Measurements from ENCODE around the gene CARD19. TPM values are rescaled to one million over a fixed set of nuclear protein-coding genes. Genes with fewer than 3 reads are reported as not detected.

Gene CARD19
- total RNA-seq, 1 experiment from 2014 or later = 54.5 TPM

DNA sequence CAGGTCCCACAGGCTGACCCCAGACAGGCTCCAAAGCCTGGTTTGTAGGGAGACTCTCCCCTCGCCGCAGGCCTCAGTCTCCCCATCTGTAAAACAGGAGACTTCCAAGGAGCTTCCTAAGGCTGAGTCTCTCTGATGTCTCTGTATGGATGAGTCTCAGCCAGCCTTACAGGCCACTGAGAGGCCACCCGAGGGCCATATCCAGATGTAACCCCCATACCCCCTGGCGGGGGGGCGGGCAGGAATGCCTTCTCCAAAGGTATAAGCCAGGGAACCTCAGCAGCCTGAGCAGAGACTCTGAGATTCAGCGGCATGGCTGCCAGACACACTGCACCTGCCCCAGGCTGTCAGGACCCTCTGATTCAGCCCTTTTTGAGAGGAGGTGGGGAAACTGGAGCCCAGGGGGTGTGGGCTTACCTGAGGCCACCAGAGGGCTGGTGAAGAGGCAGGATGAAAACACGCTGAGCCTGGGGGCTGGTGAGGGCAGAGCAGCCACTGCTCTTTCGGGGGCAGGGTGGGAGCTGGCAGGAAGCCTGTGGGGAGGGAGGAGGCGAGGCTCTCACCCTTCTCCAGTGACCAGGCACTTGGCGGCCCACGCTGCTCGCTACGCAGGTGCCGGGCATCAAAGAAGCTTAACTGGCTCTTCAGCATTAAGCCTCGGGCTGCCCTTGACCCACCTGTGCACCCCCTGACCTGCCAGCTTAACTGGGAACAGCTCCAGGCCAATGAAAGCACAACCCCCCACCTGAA lies 43.1 kb upstream of the CARD19 start:
- H3K9me2 ChIP-seq (ENCODE audit: insufficient read depth) = no peaks in the 10 kb centered on the region
- peaks cover 0 to 2% of the 10 kb centered on the region in 2 experiments; a peak in 2 of 4 replicates for H3K4me1 ChIP-seq (ENCODE audit: control insufficient read depth in 1 of 2, insufficient read depth in 2 of 2, low read length in 2 of 2)
- CTCF ChIA-PET = no interaction called here
- no peak overlapping the region for H3K4me3 ChIP-seq (replicated peaks in 1 of 2; ENCODE audit: low read depth in 1 of 2, low read length in 2 of 2)
- no peak overlapping the region for H2AFZ ChIP-seq (ENCODE audit: low read depth, low read length, poor library complexity, severe bottlenecking)
- no peaks in the 10 kb centered on the region for H3K36me3 ChIP-seq (ENCODE audit: control insufficient read depth in 1 of 2, insufficient read depth in 2 of 2, low read length in 2 of 2)
- H3K27ac ChIP-seq (ENCODE audit: low read depth, low read length) = no peak overlapping the region
- no peaks in the 10 kb centered on the region for H3K27me3 ChIP-seq (ENCODE audit: insufficient read depth, low read length)
- intact Hi-C loops (cut with micrococcal nuclease) = no loop called here
- H3K79me2 ChIP-seq (ENCODE audit: insufficient read depth, low read length) = no peaks in the 10 kb centered on the region
- POLR2A ChIA-PET = no interaction called here
- BruUV-seq (replicated peaks) = no TSS peak
- no peaks in the 10 kb centered on the region for H3K9me3 ChIP-seq (ENCODE audit: control insufficient read depth in 1 of 2, insufficient read depth in 1 of 2, low read depth in 1 of 2, low read length in 2 of 2)
- no peak for ATAC-seq
- DNase-seq (ENCODE audit: low read depth, low spot score) = no peak
- no peaks in the 10 kb centered on the region for H4K20me1 ChIP-seq (ENCODE audit: insufficient read depth)
- TF ChIP-seq, protein P1, sequence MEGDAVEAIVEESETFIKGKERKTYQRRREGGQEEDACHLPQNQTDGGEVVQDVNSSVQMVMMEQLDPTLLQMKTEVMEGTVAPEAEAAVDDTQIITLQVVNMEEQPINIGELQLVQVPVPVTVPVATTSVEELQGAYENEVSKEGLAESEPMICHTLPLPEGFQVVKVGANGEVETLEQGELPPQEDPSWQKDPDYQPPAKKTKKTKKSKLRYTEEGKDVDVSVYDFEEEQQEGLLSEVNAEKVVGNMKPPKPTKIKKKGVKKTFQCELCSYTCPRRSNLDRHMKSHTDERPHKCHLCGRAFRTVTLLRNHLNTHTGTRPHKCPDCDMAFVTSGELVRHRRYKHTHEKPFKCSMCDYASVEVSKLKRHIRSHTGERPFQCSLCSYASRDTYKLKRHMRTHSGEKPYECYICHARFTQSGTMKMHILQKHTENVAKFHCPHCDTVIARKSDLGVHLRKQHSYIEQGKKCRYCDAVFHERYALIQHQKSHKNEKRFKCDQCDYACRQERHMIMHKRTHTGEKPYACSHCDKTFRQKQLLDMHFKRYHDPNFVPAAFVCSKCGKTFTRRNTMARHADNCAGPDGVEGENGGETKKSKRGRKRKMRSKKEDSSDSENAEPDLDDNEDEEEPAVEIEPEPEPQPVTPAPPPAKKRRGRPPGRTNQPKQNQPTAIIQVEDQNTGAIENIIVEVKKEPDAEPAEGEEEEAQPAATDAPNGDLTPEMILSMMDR (IDR thresholded peaks at IDR 0.05 in 2 of 3, conservative IDR thresholded peaks at IDR 0.05 in 1 of 3; ENCODE audit: borderline replicate concordance in 1 of 3, insufficient read depth in 1 of 3, low read depth in 2 of 3, low read length in 2 of 3) = no peak
- TF ChIP-seq CBX3 (IDR thresholded peaks at IDR 0.05; ENCODE audit: low read depth) = no peak
- no peak for TF ChIP-seq CEBPB (IDR thresholded peaks at IDR 0.05; ENCODE audit: low read depth)
- TF ChIP-seq, protein P2, sequence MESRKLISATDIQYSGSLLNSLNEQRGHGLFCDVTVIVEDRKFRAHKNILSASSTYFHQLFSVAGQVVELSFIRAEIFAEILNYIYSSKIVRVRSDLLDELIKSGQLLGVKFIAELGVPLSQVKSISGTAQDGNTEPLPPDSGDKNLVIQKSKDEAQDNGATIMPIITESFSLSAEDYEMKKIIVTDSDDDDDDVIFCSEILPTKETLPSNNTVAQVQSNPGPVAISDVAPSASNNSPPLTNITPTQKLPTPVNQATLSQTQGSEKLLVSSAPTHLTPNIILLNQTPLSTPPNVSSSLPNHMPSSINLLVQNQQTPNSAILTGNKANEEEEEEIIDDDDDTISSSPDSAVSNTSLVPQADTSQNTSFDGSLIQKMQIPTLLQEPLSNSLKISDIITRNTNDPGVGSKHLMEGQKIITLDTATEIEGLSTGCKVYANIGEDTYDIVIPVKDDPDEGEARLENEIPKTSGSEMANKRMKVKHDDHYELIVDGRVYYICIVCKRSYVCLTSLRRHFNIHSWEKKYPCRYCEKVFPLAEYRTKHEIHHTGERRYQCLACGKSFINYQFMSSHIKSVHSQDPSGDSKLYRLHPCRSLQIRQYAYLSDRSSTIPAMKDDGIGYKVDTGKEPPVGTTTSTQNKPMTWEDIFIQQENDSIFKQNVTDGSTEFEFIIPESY (IDR thresholded peaks at IDR 0.05; ENCODE audit: extremely low read depth, insufficient replicate concordance, low read length) = no peak
- TF ChIP-seq TCF7L2 (IDR thresholded peaks at IDR 0.05; ENCODE audit: borderline replicate concordance, extremely low read depth, insufficient read depth, insufficient read length) = no peak
- no peak for TF ChIP-seq SRF (IDR thresholded peaks at IDR 0.05; ENCODE audit: low read depth)
- no peak for TF ChIP-seq SIN3A (IDR thresholded peaks at IDR 0.05; ENCODE audit: low read depth)
- no peak for TF ChIP-seq JUND (IDR thresholded peaks at IDR 0.05)
- no peak for TF ChIP-seq ZNF274 (IDR thresholded peaks at IDR 0.05; ENCODE audit: low read depth, low read length)
- TF ChIP-seq REST (IDR thresholded peaks at IDR 0.05; ENCODE audit: low read depth) = no peak
- no peak overlapping the region for H3K4me2 ChIP-seq (ENCODE audit: low read length)
- H3K9ac ChIP-seq (ENCODE audit: low read length) = no peak overlapping the region
- RAD21 ChIA-PET (ENCODE audit: low non-redundant PET in 1 of 2, low total read pairs in 2 of 2, uncharacterized antibody in 2 of 2, unreplicated experiment in 2 of 2) = no interaction called here
